WTC11 (cell line): ENCODE data around the gene PCDHB3. TPM values are rescaled to one million over a fixed set of nuclear protein-coding genes. Genes with fewer than 3 reads are reported as not detected.
"Not testable (repeated sequence)": the region's sequence is repeated elsewhere in the genome, so short reads cannot be mapped to it uniquely, and the experiment has no call there.

Source experiments
- ATAC-seq: fragments of 200-7000 bp; cut with Tn5 transposase; 2 replicates; pipeline ENCODE4 v1.10.0; 2021; ENCODE audit warnings: mild to moderate bottlenecking, moderate library complexity
- CTCF ChIA-PET: fragments of 300-600 bp; sonication (Branson Sonifier 250); formaldehyde crosslinking; loops from one replicate; lab custom pipeline; 2021; ENCODE audit warnings: antibody characterized with exemption; lab: Charles Lee
- POLR2A ChIA-PET: fragments of 350-600 bp; sonication (Branson Sonifier 250); formaldehyde crosslinking; loops from one replicate; lab custom pipeline; 2021; ENCODE audit warnings: antibody characterized with exemption; lab: Charles Lee
- DNase-seq: peaks from one replicate; pipeline ENCODE4 v3.0.0; 2021; ENCODE audit warnings: low spot score
- H3K27ac Mint-ChIP-seq: 2 replicates; pipeline ENCODE4 v1.8.0; 2021; ENCODE audit warnings: mixed read lengths
- H3K27me3 Mint-ChIP-seq: 2 replicates; pipeline ENCODE4 v1.8.0; 2021; ENCODE audit warnings: low read depth, mild to moderate bottlenecking, moderate library complexity, mixed read lengths
- H3K36me3 Mint-ChIP-seq: 2 replicates; pipeline ENCODE4 v1.8.0; 2021; ENCODE audit warnings: mixed read lengths
- H3K4me1 Mint-ChIP-seq: 2 replicates; pipeline ENCODE4 v1.8.0; 2022; ENCODE audit warnings: mixed read lengths
- H3K4me3 Mint-ChIP-seq: 2 replicates; pipeline ENCODE4 v1.8.0; 2021; ENCODE audit warnings: mild to moderate bottlenecking, moderate library complexity, mixed read lengths
- H3K9me3 Mint-ChIP-seq: 2 replicates; pipeline ENCODE4 v1.8.0; 2021; ENCODE audit warnings: mixed read lengths
- ETV6 ChIP-seq: sonication (generic); formaldehyde crosslinking; IDR thresholded peaks from 2 replicates; pipeline ENCODE4 v1.8.1; 2022; ENCODE audit warnings: mild to moderate bottlenecking, missing genetic modification reagents
- FOXK1 ChIP-seq: sonication (generic); formaldehyde crosslinking; IDR thresholded peaks from 2 replicates; pipeline ENCODE4 v1.8.0; 2022; ENCODE audit warnings: mild to moderate bottlenecking, moderate library complexity, missing genetic modification reagents
- GTF2I ChIP-seq: fragments of 250-450 bp; sonication (Bioruptor Pico); conservative IDR thresholded peaks from 2 replicates; pipeline ENCODE4 v1.4.0; 2021; ENCODE audit warnings: mild to moderate bottlenecking
- KAT7 ChIP-seq: sonication (generic); formaldehyde crosslinking; IDR thresholded peaks from 2 replicates; pipeline ENCODE4 v1.8.1; 2023; ENCODE audit warnings: missing genetic modification reagents, mild to moderate bottlenecking, borderline replicate concordance
- NR2C2 ChIP-seq: sonication (generic); formaldehyde crosslinking; IDR thresholded peaks from 2 replicates; pipeline ENCODE4 v1.8.0; 2022; ENCODE audit warnings: mild to moderate bottlenecking, missing genetic modification reagents
- SMAD3 ChIP-seq: sonication (generic); formaldehyde crosslinking; IDR thresholded peaks from 2 replicates; pipeline ENCODE4 v1.8.0; 2022; ENCODE audit warnings: missing genetic modification reagents, mild to moderate bottlenecking, borderline replicate concordance
- TEAD4 ChIP-seq: sonication (generic); formaldehyde crosslinking; IDR thresholded peaks from 2 replicates; pipeline ENCODE4 v1.8.0; 2022; ENCODE audit warnings: mild to moderate bottlenecking, missing genetic modification reagents
- ZBTB21 ChIP-seq: sonication (generic); formaldehyde crosslinking; IDR thresholded peaks from 2 replicates; pipeline ENCODE4 v1.8.1; 2023; ENCODE audit warnings: mild to moderate bottlenecking, missing genetic modification reagents, borderline replicate concordance
- ZNF671 ChIP-seq: fragments of 250-450 bp; sonication (Bioruptor Pico); IDR thresholded peaks from 2 replicates; pipeline ENCODE4 v1.8.0; 2021; ENCODE audit warnings: mild to moderate bottlenecking
- total RNA-seq: library from RNA; stranded (reverse); gene quantifications from 3 replicates; pipeline ENCODE4 v1.2.3, GENCODE V29; 2021
- TF ChIP-seq, protein P1 (sequence below): fragments of 200-600 bp; IDR thresholded peaks from 2 replicates; pipeline ENCODE4 v1.8.0; 2022; ENCODE audit warnings: antibody characterized with exemption
- TF ChIP-seq, protein P2 (sequence below): sonication (generic); formaldehyde crosslinking; conservative IDR thresholded peaks from 2 replicates; pipeline ENCODE4 v1.8.1; 2022; ENCODE audit warnings: mild to moderate bottlenecking, missing genetic modification reagents
- TF ChIP-seq, protein P3 (sequence below): fragments of 250-450 bp; sonication (Bioruptor Pico); IDR thresholded peaks from 2 replicates; pipeline ENCODE4 v1.8.0; 2021; ENCODE audit warnings: mild to moderate bottlenecking
- TF ChIP-seq, protein P4 (sequence below): sonication (generic); formaldehyde crosslinking; IDR thresholded peaks from 2 replicates; pipeline ENCODE4 v1.8.1; 2022; ENCODE audit warnings: mild to moderate bottlenecking, moderate library complexity, missing genetic modification reagents
- TF ChIP-seq, protein P5 (sequence below): sonication (generic); formaldehyde crosslinking; IDR thresholded peaks from 2 replicates; pipeline ENCODE4 v1.8.1; 2023; ENCODE audit warnings: mild to moderate bottlenecking, missing genetic modification reagents, moderate library complexity
- TF ChIP-seq, protein P6 (sequence below): fragments of 250-450 bp; sonication (Bioruptor Pico); IDR thresholded peaks from 2 replicates; pipeline ENCODE4 v1.9.0; 2021; ENCODE audit warnings: moderate library complexity, mild to moderate bottlenecking, inconsistent platforms, borderline replicate concordance

The PCDHB3 gene
- total RNA-seq, 1 experiment from 2014 or later = 6.4 TPM

DNA sequence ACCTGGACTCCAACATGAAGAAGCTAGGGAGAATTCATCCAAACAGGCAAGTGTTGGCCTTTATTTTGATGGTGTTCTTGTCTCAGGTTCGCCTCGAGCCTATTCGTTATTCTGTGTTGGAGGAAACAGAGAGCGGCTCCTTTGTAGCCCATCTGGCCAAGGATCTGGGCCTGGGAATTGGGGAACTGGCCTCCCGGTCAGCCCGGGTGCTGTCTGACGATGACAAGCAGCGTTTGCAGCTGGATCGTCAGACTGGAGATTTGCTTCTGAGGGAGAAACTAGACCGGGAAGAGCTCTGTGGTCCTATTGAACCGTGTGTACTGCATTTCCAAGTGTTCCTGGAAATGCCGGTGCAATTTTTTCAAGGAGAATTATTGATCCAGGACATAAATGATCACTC, 21.7 kb downstream of the PCDHB3 start (continued):
- TF ChIP-seq FOXK1 (no peak), GTF2I (CRISPR knock-in tag) (no peak), ZNF671 (no peak), SMAD3 (CRISPR knock-in tag) (no peak), NR2C2 (no peak)

DNA sequence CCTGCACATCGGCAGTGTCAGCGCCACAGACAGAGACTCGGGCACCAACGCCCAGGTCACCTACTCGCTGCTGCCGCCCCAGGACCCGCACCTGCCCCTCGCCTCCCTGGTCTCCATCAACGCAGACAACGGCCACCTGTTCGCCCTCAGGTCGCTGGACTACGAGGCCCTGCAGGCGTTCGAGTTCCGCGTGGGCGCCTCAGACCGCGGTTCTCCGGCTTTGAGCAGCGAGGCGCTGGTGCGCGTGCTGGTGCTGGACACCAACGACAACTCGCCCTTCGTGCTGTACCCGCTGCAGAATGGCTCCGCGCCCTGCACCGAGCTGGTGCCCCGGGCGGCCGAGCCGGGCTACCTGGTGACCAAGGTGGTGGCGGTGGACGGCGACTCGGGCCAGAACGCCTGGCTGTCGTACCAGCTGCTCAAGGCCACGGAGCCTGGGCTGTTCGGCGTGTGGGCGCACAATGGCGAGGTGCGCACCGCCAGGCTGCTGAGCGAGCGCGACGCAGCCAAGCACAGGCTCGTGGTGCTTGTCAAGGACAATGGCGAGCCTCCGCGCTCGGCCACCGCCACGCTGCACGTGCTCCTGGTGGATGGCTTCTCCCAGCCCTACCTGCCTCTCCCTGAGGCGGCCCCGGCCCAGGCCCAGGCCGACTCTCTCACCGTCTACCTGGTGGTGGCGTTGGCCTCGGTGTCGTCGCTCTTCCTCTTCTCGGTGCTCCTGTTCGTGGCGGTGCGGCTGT, 23.3 kb downstream of the PCDHB3 start:
- H3K27ac Mint-ChIP-seq, H3K9me3 Mint-ChIP-seq, H3K4me3 Mint-ChIP-seq, POLR2A ChIA-PET, H3K27me3 Mint-ChIP-seq, DNase-seq, ATAC-seq: not testable (repeated sequence)
- CTCF ChIA-PET = interaction anchor here (0.8 to 3.1 kb wide), 3 partner anchors 23 to 29 kb away, joined by 3 to 24 read pairs (median 4); partner anchors contain the start of gene PCDHB2
- Mint-ChIP-seq H3K36me3 (peaks cover 10% of the 10 kb centered on the region), H3K4me1 (peaks cover 10% of the 10 kb centered on the region)

DNA sequence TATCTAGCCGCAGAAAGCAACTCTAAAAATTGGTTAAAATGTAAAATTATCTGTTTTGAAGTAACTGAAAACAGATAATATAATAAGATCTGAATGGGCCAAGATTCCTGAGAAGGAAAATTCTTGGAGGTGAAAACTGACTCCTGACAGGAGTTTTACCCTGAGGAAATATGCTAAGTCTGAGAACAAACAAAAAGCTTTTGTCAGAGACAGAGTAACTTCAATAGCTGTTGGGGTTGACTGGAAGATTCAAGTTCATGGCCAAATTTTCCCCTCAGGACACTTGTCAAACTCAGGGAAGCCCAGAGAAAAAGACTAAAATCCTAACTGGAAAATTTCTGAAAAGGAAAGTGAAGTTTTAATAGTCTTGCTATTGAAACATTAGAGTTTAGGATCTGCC, 27.0 kb downstream of the PCDHB3 start:
- 0 out of 2 replicates have a peak overlapping the region, but pooled peaks have one; percentile 24 for H3K27ac Mint-ChIP-seq
- POLR2A ChIA-PET = no interaction called here
- H3K9me3 Mint-ChIP-seq = peaks cover 4% of the 10 kb centered on the region
- DNase-seq (no peak), ATAC-seq (peak; percentile 60)
- CTCF ChIA-PET = interaction anchor here (1.0 to 3.2 kb wide), 11 partner anchors 8 to 300 kb away, joined by 3 to 22 read pairs (median 4); partner anchors contain the start of genes PCDHA6, PCDHB10, PCDHB14 and PCDHB16
- H3K36me3 Mint-ChIP-seq = peaks cover 10% of the 10 kb centered on the region
- TF ChIP-seq TEAD4 = no peak
- no peaks in the 10 kb centered on the region for H3K27me3 Mint-ChIP-seq
- no peak overlapping the region for H3K4me3 Mint-ChIP-seq
- peaks cover 10% of the 10 kb centered on the region for H3K4me1 Mint-ChIP-seq

DNA sequence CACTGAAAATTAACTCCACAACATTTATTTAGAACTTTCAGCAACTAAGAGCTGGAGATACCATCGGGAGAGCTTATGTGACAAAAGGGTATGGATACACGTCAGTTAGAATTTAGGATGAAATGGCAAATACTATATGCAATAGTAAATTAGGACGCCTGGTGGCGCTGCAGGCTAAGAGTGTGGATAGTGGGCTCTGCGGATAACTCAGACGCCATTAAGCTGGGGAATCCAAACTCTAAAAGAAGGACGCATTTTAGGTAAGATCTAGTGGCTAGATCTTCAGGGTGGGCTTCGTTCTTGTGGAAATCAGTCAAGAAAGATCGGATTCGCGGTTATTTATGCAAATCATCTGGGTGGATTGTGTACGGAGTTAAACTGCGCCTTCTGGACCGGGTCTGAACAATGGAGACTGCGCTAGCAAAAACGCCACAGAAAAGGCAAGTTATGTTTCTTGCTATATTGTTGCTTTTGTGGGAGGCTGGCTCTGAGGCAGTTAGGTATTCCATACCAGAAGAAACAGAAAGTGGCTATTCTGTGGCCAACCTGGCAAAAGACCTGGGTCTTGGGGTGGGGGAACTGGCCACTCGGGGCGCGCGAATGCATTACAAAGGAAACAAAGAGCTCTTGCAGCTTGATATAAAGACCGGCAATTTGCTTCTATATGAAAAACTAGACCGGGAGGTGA, 34.9 kb downstream of the PCDHB3 start, which contains the start of gene PCDHB5:
PCDHB5 (plus strand) TSS at position 177 of the 688 bp plus-strand sequence; CDS start at position 406, 229 bp downstream.
- H3K9me3 Mint-ChIP-seq = peaks cover 40% of the 10 kb centered on the region
- no peak for TF ChIP-seq ETV6 (CRISPR knock-in tag)
- TF ChIP-seq, protein P1, sequence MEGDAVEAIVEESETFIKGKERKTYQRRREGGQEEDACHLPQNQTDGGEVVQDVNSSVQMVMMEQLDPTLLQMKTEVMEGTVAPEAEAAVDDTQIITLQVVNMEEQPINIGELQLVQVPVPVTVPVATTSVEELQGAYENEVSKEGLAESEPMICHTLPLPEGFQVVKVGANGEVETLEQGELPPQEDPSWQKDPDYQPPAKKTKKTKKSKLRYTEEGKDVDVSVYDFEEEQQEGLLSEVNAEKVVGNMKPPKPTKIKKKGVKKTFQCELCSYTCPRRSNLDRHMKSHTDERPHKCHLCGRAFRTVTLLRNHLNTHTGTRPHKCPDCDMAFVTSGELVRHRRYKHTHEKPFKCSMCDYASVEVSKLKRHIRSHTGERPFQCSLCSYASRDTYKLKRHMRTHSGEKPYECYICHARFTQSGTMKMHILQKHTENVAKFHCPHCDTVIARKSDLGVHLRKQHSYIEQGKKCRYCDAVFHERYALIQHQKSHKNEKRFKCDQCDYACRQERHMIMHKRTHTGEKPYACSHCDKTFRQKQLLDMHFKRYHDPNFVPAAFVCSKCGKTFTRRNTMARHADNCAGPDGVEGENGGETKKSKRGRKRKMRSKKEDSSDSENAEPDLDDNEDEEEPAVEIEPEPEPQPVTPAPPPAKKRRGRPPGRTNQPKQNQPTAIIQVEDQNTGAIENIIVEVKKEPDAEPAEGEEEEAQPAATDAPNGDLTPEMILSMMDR = peak; percentile 72
- TF ChIP-seq, protein P2, sequence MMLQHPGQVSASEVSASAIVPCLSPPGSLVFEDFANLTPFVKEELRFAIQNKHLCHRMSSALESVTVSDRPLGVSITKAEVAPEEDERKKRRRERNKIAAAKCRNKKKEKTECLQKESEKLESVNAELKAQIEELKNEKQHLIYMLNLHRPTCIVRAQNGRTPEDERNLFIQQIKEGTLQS (CRISPR knock-in tag) = no peak
- H3K4me3 Mint-ChIP-seq = peak within 1 kb of the TSS; percentile 74
- CTCF ChIA-PET = interaction anchor here (0.6 to 4.0 kb wide), 55 partner anchors 9 to 429 kb away, joined by 3 to 45 read pairs (median 5); partner anchors contain the start of genes PCDHA10, PCDHA4, PCDHB1 and PCDHB10
- H3K4me1 Mint-ChIP-seq = peaks cover 4% of the 10 kb centered on the region; the same call in 1 of the 2 replicates
- peaks cover 24% of the 10 kb centered on the region for H3K36me3 Mint-ChIP-seq
- no peaks in the 10 kb centered on the region for H3K27me3 Mint-ChIP-seq
- H3K27ac Mint-ChIP-seq = peak within 1 kb of the TSS; percentile 64; the same call in 1 of the 2 replicates
- POLR2A ChIA-PET = no interaction called here
- peak; percentile 72 for DNase-seq
- peak; percentile 89 for ATAC-seq

DNA sequence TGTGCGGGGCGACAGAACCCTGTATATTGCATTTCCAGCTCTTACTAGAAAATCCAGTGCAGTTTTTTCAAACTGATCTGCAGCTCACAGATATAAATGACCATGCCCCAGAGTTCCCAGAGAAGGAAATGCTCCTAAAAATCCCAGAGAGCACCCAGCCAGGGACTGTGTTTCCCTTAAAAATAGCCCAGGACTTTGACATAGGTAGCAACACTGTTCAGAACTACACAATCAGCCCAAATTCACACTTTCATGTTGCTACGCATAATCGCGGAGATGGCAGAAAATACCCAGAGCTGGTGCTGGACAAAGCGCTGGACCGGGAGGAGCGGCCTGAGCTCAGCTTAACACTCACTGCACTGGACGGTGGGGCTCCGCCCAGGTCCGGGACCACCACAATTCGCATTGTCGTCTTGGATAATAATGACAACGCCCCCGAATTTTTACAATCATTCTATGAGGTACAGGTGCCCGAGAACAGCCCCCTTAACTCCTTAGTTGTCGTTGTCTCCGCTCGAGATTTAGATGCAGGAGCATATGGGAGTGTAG, 35.5 kb downstream of the PCDHB3 start:
- peak; percentile 26 for ATAC-seq
- CTCF ChIA-PET = interaction anchor here (0.6 to 4.0 kb wide), 54 partner anchors 8 to 428 kb away, joined by 3 to 45 read pairs (median 5); partner anchors contain the start of genes PCDHA4, PCDHB1, PCDHB10 and PCDHB11
- Mint-ChIP-seq H3K36me3 (peaks cover 24% of the 10 kb centered on the region), H3K4me1 (peaks cover 4% of the 10 kb centered on the region; the same call in 1 of the 2 replicates), H3K27ac (no peak overlapping the region), H3K9me3 (peaks cover 40% of the 10 kb centered on the region), H3K27me3 (no peaks in the 10 kb centered on the region), H3K4me3 (peak overlapping the region; percentile 74)
- POLR2A ChIA-PET = no interaction called here
- no peak for DNase-seq
- TF ChIP-seq, protein P3, sequence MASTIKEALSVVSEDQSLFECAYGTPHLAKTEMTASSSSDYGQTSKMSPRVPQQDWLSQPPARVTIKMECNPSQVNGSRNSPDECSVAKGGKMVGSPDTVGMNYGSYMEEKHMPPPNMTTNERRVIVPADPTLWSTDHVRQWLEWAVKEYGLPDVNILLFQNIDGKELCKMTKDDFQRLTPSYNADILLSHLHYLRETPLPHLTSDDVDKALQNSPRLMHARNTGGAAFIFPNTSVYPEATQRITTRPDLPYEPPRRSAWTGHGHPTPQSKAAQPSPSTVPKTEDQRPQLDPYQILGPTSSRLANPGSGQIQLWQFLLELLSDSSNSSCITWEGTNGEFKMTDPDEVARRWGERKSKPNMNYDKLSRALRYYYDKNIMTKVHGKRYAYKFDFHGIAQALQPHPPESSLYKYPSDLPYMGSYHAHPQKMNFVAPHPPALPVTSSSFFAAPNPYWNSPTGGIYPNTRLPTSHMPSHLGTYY (CRISPR knock-in tag) = no peak
- TF ChIP-seq, protein P4, sequence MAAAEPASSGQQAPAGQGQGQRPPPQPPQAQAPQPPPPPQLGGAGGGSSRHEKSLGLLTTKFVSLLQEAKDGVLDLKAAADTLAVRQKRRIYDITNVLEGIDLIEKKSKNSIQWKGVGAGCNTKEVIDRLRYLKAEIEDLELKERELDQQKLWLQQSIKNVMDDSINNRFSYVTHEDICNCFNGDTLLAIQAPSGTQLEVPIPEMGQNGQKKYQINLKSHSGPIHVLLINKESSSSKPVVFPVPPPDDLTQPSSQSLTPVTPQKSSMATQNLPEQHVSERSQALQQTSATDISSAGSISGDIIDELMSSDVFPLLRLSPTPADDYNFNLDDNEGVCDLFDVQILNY (CRISPR knock-in tag) = no peak
- TF ChIP-seq, protein P5, sequence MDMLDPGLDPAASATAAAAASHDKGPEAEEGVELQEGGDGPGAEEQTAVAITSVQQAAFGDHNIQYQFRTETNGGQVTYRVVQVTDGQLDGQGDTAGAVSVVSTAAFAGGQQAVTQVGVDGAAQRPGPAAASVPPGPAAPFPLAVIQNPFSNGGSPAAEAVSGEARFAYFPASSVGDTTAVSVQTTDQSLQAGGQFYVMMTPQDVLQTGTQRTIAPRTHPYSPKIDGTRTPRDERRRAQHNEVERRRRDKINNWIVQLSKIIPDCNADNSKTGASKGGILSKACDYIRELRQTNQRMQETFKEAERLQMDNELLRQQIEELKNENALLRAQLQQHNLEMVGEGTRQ = no peak
- TF ChIP-seq ZBTB21 (CRISPR knock-in tag) (no peak), KAT7 (CRISPR knock-in tag) (no peak), GTF2I (CRISPR knock-in tag) (no peak)
- TF ChIP-seq, protein P1 = no peak
- TF ChIP-seq, protein P6, sequence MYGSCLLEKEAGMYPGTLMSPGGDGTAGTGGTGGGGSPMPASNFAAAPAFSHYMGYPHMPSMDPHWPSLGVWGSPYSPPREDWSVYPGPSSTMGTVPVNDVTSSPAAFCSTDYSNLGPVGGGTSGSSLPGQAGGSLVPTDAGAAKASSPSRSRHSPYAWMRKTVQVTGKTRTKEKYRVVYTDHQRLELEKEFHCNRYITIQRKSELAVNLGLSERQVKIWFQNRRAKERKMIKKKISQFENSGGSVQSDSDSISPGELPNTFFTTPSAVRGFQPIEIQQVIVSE (CRISPR knock-in tag) = no peak
